ENCODE data around the gene UBTF.

UBTF gene

DNA sequence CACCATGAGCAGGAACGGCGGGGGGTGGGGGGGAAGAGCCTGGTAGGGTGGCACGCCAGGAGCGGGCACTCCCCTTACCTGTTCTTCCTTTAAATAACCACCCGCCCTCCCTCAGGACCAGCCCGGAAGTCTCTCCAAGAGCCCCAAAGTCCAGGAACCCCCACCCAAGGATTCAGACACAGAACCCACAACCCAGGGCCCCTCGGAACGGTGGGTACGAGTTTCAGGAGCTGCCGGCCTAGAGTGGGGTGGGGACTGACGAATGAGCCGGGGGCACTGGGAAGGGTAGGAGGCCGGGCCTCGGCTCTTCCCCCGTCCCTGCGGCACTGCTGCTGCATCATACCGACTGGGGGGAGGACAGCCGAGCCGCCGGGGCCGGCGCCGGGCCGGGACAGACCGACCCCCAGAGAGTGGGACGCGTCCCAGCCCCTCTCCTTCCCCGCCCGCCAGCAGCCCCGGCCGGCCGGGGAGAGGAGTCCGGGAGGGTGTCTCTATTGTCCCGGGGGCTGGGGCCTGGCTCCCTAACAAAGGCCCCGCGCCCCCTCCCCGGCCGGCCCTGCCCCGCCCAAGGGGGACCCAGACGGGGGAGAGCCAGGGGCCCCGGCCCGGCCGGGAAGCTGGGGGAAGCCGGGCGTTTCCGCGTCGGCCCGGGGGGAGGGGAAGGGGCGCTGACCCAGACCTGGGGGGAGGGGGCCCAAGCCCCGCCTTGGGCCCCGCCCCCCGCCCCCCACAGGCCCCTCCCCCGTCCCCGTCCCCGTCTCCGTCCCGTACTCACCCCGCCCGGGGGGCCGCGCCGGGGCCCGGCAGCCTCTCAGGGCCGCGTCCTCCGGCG is 20.5 kb downstream of the UBTF start:
- TF ChIP-seq FOXM1 (IDR thresholded peaks at IDR 0.05; ENCODE audit: borderline replicate concordance, low read depth) = no peak
- no peak for TF ChIP-seq YY1 (IDR thresholded peaks at IDR 0.05; ENCODE audit: low read depth)
- TF ChIP-seq TAF1 (IDR thresholded peaks at IDR 0.05; ENCODE audit: low read depth) = peak; percentile 56; the same call in 1 of the 2 replicates
- TF ChIP-seq RAD21 (IDR thresholded peaks at IDR 0.05; ENCODE audit: low read depth) = no peak
- no peak for TF ChIP-seq EP300 (IDR thresholded peaks at IDR 0.05; ENCODE audit: borderline replicate concordance)
- no peak for TF ChIP-seq CREB1 (IDR thresholded peaks at IDR 0.05; ENCODE audit: low read depth)
- no peak for TF ChIP-seq NFIC (IDR thresholded peaks at IDR 0.05)
- TF ChIP-seq TCF12 (IDR thresholded peaks at IDR 0.05; ENCODE audit: low read depth) = no peak
- TF ChIP-seq, protein P1, sequence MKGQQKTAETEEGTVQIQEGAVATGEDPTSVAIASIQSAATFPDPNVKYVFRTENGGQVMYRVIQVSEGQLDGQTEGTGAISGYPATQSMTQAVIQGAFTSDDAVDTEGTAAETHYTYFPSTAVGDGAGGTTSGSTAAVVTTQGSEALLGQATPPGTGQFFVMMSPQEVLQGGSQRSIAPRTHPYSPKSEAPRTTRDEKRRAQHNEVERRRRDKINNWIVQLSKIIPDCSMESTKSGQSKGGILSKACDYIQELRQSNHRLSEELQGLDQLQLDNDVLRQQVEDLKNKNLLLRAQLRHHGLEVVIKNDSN (IDR thresholded peaks at IDR 0.05) = no peak
- TF ChIP-seq, protein P2, sequence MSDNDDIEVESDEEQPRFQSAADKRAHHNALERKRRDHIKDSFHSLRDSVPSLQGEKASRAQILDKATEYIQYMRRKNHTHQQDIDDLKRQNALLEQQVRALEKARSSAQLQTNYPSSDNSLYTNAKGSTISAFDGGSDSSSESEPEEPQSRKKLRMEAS (IDR thresholded peaks at IDR 0.05) = no peak
- TF ChIP-seq TEAD4 (IDR thresholded peaks at IDR 0.05) = no peak
- TF ChIP-seq ZBTB7A (IDR thresholded peaks at IDR 0.05; ENCODE audit: low read depth) = peak; percentile 14; the same call in 1 of the 2 replicates

DNA sequence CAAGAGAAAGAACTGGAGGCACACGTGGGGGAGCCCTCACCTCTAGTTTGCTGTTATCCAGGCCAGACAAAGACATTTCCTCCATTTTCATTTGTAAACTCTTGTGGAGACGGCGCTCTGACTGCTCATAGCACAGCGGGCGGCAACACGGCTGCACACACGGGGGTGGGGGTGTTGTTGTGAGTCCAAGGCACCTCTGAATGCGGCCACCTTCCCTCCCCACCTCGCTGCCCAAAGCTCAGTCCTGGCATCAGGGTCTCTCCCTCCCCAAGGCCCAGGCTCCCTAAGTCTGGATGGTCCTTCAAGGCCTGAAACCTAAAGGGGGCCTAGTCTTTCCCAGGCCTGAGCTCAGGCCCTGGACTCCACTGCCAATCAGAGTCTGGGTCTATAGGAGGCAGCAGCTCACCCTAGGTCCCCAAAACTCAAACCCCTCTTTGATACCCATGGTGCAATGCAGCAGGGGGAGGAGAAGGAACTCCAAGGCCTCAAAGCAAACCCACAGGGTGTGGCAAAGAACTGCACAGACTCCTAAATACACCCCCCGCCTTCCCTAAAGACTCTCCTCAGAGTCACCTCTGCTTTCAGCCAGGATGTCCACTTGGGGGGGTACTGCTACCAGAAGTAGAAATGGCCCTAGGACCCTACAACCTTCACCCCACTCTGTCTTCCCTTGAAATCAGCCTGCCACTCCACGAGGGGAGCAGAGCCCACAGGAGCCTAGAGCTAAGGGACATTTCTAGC is 21.3 kb downstream of the UBTF start:
- TF ChIP-seq, protein P2 (IDR thresholded peaks at IDR 0.05) = no peak
- TF ChIP-seq RAD21 (IDR thresholded peaks at IDR 0.05; ENCODE audit: low read depth) = 0 out of 2 replicates have a peak, but pooled peaks have one; percentile 10

DNA sequence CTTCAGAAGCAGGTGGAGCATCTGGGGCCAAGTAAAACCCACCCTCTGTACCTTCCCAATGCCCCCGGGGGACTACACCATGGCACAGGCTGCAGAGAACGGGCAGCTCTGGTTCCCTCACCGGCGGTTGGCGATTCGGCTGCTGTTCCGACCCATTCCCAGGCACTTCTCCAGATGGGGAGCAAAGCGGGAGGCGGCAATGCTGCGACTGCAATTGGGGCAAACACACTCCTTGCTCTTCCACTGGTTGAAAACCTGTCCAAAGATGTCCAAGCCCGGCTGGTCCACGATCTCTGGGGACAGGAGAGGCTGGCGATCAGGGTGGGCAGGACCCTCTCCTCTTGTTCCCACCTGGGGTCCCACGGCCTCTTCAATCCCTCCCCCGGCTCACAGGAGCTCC is 22.4 kb downstream of the UBTF start:
- TF ChIP-seq FOXM1 (IDR thresholded peaks at IDR 0.05; ENCODE audit: borderline replicate concordance, low read depth) (no peak), TCF12 (IDR thresholded peaks at IDR 0.05; ENCODE audit: low read depth) (no peak), EP300 (IDR thresholded peaks at IDR 0.05; ENCODE audit: borderline replicate concordance) (no peak), NFIC (IDR thresholded peaks at IDR 0.05) (no peak)
- TF ChIP-seq, protein P3, sequence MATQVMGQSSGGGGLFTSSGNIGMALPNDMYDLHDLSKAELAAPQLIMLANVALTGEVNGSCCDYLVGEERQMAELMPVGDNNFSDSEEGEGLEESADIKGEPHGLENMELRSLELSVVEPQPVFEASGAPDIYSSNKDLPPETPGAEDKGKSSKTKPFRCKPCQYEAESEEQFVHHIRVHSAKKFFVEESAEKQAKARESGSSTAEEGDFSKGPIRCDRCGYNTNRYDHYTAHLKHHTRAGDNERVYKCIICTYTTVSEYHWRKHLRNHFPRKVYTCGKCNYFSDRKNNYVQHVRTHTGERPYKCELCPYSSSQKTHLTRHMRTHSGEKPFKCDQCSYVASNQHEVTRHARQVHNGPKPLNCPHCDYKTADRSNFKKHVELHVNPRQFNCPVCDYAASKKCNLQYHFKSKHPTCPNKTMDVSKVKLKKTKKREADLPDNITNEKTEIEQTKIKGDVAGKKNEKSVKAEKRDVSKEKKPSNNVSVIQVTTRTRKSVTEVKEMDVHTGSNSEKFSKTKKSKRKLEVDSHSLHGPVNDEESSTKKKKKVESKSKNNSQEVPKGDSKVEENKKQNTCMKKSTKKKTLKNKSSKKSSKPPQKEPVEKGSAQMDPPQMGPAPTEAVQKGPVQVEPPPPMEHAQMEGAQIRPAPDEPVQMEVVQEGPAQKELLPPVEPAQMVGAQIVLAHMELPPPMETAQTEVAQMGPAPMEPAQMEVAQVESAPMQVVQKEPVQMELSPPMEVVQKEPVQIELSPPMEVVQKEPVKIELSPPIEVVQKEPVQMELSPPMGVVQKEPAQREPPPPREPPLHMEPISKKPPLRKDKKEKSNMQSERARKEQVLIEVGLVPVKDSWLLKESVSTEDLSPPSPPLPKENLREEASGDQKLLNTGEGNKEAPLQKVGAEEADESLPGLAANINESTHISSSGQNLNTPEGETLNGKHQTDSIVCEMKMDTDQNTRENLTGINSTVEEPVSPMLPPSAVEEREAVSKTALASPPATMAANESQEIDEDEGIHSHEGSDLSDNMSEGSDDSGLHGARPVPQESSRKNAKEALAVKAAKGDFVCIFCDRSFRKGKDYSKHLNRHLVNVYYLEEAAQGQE (IDR thresholded peaks at IDR 0.05; ENCODE audit: low read depth) = no peak
- TF ChIP-seq, protein P2 (IDR thresholded peaks at IDR 0.05) = no peak

DNA sequence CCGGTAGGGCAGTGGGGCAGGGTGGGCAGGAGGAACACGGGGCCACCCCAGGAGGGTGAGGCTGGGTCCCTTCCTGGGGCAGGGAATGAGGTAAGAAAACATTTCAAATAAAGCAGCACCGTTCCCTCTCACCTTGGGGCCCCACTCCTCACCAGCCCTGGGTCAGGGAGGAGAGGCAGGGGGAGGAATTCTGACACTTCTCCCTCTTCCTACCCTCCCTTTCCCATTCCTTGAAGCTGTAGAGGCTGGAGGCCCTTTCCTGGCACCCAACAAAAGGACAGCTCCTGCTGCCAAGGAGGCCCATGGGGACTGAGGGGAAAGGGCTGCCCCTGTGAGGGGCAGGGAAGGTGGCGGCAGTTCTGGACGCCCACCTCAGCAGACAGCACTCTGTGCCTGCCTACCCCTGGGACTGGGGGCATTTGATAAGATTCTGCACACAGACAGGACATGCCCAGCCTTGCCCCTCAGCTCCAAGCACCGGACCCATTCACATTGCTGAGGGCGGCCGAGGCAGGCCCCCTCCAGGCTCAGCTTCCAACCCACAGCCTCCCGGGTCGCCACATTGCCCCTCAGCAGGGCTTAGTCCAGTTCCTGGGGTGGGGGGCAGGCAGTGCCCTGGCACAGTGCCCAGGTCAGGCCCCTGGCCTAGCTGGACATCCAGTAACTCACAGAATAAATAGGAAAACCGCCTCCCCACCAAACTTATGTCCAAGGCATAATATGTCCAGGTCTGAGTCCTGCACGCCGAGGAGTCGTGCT is 26.0 kb downstream of the UBTF start:
- TF ChIP-seq, protein P1 (IDR thresholded peaks at IDR 0.05) = no peak
- TF ChIP-seq TAF1 (IDR thresholded peaks at IDR 0.05; ENCODE audit: low read depth) (no peak), NFIC (IDR thresholded peaks at IDR 0.05) (no peak), FOXM1 (IDR thresholded peaks at IDR 0.05; ENCODE audit: borderline replicate concordance, low read depth) (no peak), CREB1 (IDR thresholded peaks at IDR 0.05; ENCODE audit: low read depth) (no peak), CEBPB (IDR thresholded peaks at IDR 0.05) (no peak), ZBTB7A (IDR thresholded peaks at IDR 0.05; ENCODE audit: low read depth) (no peak), TEAD4 (IDR thresholded peaks at IDR 0.05) (no peak), TCF12 (IDR thresholded peaks at IDR 0.05; ENCODE audit: low read depth) (no peak), YY1 (IDR thresholded peaks at IDR 0.05; ENCODE audit: low read depth) (no peak), EP300 (IDR thresholded peaks at IDR 0.05; ENCODE audit: borderline replicate concordance) (no peak)
- TF ChIP-seq, protein P3 (IDR thresholded peaks at IDR 0.05; ENCODE audit: low read depth) = no peak

DNA sequence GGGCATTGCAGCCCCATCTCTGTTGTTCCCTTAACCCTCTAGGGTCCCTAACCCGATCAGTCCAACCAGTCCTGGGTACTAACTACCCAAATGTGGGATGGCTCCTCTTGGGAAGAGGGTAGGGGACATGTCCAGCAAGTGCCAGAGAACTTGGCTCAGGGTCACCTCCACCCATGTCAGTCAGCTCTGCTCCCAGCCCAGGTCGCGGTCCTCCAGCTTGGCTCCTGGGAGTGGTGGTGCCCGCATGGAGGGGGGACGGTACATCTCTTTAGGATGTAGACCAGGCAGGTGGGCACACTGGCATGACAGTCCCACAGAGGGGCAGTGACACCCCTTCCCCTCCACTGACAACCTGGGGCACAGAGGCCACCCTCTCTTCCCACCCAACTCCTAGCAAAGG is 26.7 kb downstream of the UBTF start:
- TF ChIP-seq TAF1 (IDR thresholded peaks at IDR 0.05; ENCODE audit: low read depth) (no peak), EP300 (IDR thresholded peaks at IDR 0.05; ENCODE audit: borderline replicate concordance) (no peak), TEAD4 (IDR thresholded peaks at IDR 0.05) (no peak), FOXM1 (IDR thresholded peaks at IDR 0.05; ENCODE audit: borderline replicate concordance, low read depth) (no peak), YY1 (IDR thresholded peaks at IDR 0.05; ENCODE audit: low read depth) (no peak), CEBPB (IDR thresholded peaks at IDR 0.05) (no peak), RAD21 (IDR thresholded peaks at IDR 0.05; ENCODE audit: low read depth) (no peak), NFIC (IDR thresholded peaks at IDR 0.05) (no peak), EGR1 (IDR thresholded peaks at IDR 0.05) (no peak), CREB1 (IDR thresholded peaks at IDR 0.05; ENCODE audit: low read depth) (no peak), ZBTB7A (IDR thresholded peaks at IDR 0.05; ENCODE audit: low read depth) (no peak), TCF12 (IDR thresholded peaks at IDR 0.05; ENCODE audit: low read depth) (no peak)
- TF ChIP-seq, protein P2 (IDR thresholded peaks at IDR 0.05) = no peak
- TF ChIP-seq, protein P1 (IDR thresholded peaks at IDR 0.05) = no peak
- TF ChIP-seq, protein P3 (IDR thresholded peaks at IDR 0.05; ENCODE audit: low read depth) = no peak

All from Ishikawa (cell line).